GM10266 (cell line): Measurements from ENCODE around the gene FZD7.

Experiments
- DNase-seq: peaks from one replicate; pipeline ENCODE4 v3.0.0; 2012; ENCODE audit errors: extremely low spot score
- TF ChIP-seq, protein P1 (sequence below): IDR thresholded peaks from 2 replicates; pipeline ENCODE4 v1.5.1; 2012; ENCODE audit warnings: mild to moderate bottlenecking, low read depth; ENCODE audit not compliant: control insufficient read depth, insufficient read depth; ENCODE audit errors: missing control alignments

Gene FZD7

GRCh38 chr2:202022755-202023154 lies 10.9 kb upstream of the FZD7 start:
- TF ChIP-seq, protein P1, sequence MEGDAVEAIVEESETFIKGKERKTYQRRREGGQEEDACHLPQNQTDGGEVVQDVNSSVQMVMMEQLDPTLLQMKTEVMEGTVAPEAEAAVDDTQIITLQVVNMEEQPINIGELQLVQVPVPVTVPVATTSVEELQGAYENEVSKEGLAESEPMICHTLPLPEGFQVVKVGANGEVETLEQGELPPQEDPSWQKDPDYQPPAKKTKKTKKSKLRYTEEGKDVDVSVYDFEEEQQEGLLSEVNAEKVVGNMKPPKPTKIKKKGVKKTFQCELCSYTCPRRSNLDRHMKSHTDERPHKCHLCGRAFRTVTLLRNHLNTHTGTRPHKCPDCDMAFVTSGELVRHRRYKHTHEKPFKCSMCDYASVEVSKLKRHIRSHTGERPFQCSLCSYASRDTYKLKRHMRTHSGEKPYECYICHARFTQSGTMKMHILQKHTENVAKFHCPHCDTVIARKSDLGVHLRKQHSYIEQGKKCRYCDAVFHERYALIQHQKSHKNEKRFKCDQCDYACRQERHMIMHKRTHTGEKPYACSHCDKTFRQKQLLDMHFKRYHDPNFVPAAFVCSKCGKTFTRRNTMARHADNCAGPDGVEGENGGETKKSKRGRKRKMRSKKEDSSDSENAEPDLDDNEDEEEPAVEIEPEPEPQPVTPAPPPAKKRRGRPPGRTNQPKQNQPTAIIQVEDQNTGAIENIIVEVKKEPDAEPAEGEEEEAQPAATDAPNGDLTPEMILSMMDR = no peak
- DNase-seq = no peak

DNA sequence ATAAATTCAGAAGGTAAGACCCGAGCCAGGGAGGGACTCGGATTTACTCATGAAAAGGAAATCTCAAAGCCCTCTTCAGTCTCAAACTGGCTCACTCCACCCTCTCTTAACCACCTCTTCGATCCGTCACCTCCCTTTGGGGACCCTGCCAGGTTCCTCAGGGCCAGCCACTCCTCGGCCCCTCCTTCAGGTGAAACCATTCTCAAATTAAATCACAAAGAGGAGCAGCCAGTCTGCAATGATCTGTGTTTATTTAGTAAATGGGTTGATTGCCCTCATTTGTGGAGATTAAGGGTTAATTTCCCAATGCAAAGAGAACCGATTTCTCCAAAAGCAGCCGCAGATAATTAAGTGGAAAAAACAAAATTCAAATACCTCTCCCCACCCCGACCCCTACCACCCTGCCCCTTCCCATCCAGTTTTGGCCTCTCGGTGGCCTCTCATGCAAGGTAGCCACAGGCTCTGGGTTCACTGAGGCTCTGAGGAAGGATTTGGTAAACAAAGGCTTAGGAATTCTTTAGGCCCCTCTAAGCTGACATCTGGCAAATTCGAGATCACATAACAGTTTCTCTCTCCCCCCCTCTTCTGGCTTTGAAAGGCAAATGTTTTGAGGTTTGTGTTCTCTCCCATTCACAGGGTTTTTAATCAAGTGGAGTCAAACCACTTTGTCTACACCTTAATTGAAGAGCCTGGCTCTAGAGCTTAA lies 10.3 kb upstream of the FZD7 start:
- DNase-seq = no peak
- TF ChIP-seq, protein P1 = no peak

- TF ChIP-seq, protein P1 = no peak
- DNase-seq = no peak
Observed at GRCh38 chr2:202023904-202024266, 9.8 kb upstream of the FZD7 start.

- no peak for DNase-seq
- TF ChIP-seq, protein P1 = no peak
Observed at GRCh38 chr2:202024871-202025270, 8.8 kb upstream of the FZD7 start.

GRCh38 chr2:202025816-202026215 lies 7.8 kb upstream of the FZD7 start:
- DNase-seq = no peak
- TF ChIP-seq, protein P1 = no peak

GRCh38 chr2:202026507-202026906 lies 7.1 kb upstream of the FZD7 start:
- TF ChIP-seq, protein P1 = no peak
- DNase-seq = no peak

DNA sequence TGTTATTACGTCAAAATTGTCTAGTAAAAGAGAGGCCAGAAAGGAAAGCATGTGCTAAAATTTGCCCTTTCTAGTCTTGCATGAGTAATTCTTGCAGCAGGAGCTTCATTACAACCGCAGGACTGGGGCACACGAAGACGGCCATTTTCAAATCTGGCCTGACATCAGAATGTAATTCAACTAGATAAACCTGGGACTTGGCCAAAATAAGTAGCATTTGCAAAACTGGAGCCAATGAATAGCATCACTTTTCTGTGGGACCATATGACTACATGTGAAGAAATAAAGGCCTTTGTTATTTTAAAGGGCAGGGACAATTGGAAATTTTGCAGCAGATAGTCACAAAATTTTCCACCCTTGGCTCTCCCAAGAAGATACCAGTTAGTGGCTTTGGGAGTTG lies 3.0 kb upstream of the FZD7 start:
- no peak for DNase-seq
- TF ChIP-seq, protein P1 = no peak
